ENCODE measurements around the gene RBM28.
A peak's percentile ranks its signal among the peaks of the same experiment; 100 is the strongest.

RBM28 gene

GRCh38 chr7:128370491-128370890, 26.8 kb upstream of the RBM28 start:
- DNase-seq, result no peak

- no peak for DNase-seq
Observed at GRCh38 chr7:128366986-128367385, 23.3 kb upstream of the RBM28 start.

- no peak for DNase-seq
Observed at GRCh38 chr7:128366300-128366699, 22.6 kb upstream of the RBM28 start.

- no peak for DNase-seq
Observed at GRCh38 chr7:128365432-128365831, 21.7 kb upstream of the RBM28 start.

GRCh38 chr7:128364166-128364870, 20.6 kb upstream of the RBM28 start:
- no peak for DNase-seq

- no peak for DNase-seq
Observed at GRCh38 chr7:128363261-128363721, 19.6 kb upstream of the RBM28 start.

GRCh38 chr7:128362670-128363069, 19.0 kb upstream of the RBM28 start:
- DNase-seq, result no peak

GRCh38 chr7:128361411-128362379, 18.0 kb upstream of the RBM28 start, which contains the start of gene PRRT4:
TSS of gene PRRT4 (minus strand) at chr7:128361690.
- peak; percentile 40 for DNase-seq

- no peak for DNase-seq
Observed at GRCh38 chr7:128360359-128360678, 16.6 kb upstream of the RBM28 start.

GRCh38 chr7:128359939-128360338, 16.2 kb upstream of the RBM28 start:
- DNase-seq, result no peak

GRCh38 chr7:128359336-128359735, 15.6 kb upstream of the RBM28 start:
- DNase-seq, result no peak

- DNase-seq, result no peak
Observed at GRCh38 chr7:128358233-128358632, 14.5 kb upstream of the RBM28 start.

- no peak for DNase-seq
Observed at GRCh38 chr7:128357217-128357613, 13.5 kb upstream of the RBM28 start.

- no peak for DNase-seq
Observed at GRCh38 chr7:128356546-128357216, 13.0 kb upstream of the RBM28 start.

GRCh38 chr7:128353610-128354009, 9.9 kb upstream of the RBM28 start:
- DNase-seq, result no peak

GRCh38 chr7:128353189-128353588, 9.5 kb upstream of the RBM28 start:
- no peak for DNase-seq

GRCh38 chr7:128352636-128353035, 8.9 kb upstream of the RBM28 start:
- no peak for DNase-seq

- peak; percentile 29 for DNase-seq
Observed at GRCh38 chr7:128352153-128352537, 8.4 kb upstream of the RBM28 start.

GRCh38 chr7:128351296-128352152, 7.8 kb upstream of the RBM28 start:
- DNase-seq, result peak; percentile 15

- no peak for DNase-seq
Observed at GRCh38 chr7:128350708-128351295, 7.1 kb upstream of the RBM28 start.

- DNase-seq, result no peak
Observed at GRCh38 chr7:128349466-128349825, 5.7 kb upstream of the RBM28 start.

- peak; percentile 53 for DNase-seq
Observed at GRCh38 chr7:128347647-128348097, 4.0 kb upstream of the RBM28 start.
